ENCODE data around the gene CFAP74.

Gene CFAP74

DNA sequence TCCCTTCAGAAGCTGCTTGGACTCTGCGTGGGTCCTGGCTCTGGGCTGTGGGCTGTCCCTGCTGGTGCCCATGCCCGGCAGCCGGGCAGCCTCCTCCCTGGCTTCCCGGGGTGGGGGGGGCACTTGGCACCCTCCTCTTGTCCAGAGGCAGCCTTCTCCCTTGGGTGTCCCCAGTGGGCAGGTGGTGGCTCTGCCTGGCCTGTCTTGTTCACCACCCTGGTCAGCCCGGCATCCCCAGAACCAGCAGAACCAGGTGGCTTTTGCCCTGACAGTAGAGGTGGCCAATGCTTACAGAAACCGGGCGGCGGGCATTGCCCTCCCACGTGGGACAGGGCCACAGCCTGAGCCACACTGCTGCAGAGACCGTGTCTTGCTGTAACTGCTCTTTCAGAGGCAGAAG, 38.0 kb downstream of the CFAP74 start:
- peaks cover 5% of the 10 kb centered on the region for H3K27me3 ChIP-seq (ENCODE audit: control insufficient read depth, insufficient read depth, low read length)
- H3K4me3 ChIP-seq (ENCODE audit: low read length), result no peak overlapping the region
- no peak overlapping the region for H3K9ac ChIP-seq (ENCODE audit: low read length)
- no peaks in the 10 kb centered on the region for H3K36me3 ChIP-seq (ENCODE audit: control insufficient read depth, insufficient read depth, low read length)
- no peak overlapping the region for H3K27ac ChIP-seq (ENCODE audit: low read depth, low read length)
- no peaks in the 10 kb centered on the region for H3K4me1 ChIP-seq (ENCODE audit: control insufficient read depth, insufficient read depth, low read length)

DNA sequence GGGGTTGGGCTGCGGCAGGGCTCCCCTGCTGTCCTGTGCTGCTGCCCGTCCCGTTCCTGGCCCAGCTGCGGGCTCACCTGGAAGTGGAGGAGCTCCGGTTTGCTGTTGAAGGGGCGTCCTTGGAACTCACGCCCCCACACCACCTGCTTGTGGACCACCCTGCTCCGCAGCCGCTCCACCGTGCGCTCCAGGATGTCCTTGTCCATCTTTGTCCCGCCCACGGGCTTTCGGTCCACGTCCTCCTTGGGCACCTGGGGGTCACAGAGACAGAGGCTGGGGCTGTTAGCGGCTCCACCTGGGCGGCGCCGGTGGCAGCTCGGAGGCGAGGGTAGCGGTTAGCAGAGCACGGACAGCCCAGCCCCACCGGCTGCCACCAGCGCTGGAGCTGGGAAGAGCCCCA, 38.8 kb downstream of the CFAP74 start:
- H3K9ac ChIP-seq (ENCODE audit: low read length), result no peak overlapping the region
- no peak overlapping the region for H3K4me3 ChIP-seq (ENCODE audit: low read length)
- H3K36me3 ChIP-seq (ENCODE audit: control insufficient read depth, insufficient read depth, low read length), result no peaks in the 10 kb centered on the region
- H3K27ac ChIP-seq (ENCODE audit: low read depth, low read length), result no peak overlapping the region
- H3K4me1 ChIP-seq (ENCODE audit: control insufficient read depth, insufficient read depth, low read length), result no peaks in the 10 kb centered on the region
- H3K27me3 ChIP-seq (ENCODE audit: control insufficient read depth, insufficient read depth, low read length), result peaks cover 12% of the 10 kb centered on the region

DNA sequence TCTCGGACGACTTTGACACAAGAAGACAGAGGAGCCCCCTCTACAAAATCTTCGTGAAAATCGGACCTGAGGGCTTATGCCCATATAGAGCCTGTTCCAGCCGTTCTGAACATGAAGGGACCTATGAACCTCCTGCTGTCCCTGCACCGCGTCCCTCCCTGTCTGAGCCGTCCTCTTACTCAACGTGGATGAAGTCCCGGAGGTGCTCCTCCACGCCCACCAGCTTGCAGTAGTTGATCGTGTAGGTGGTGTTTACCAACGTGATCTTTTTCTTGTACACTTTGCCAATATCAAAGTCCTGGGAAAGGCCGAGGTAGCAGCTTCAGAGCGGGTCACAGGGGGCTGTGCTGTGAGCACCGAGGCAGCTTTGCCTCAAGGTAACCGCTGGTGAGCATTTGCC, 40.0 kb downstream of the CFAP74 start:
- H3K27ac ChIP-seq (ENCODE audit: low read depth, low read length), result no peak overlapping the region
- no peaks in the 10 kb centered on the region for H3K4me1 ChIP-seq (ENCODE audit: control insufficient read depth, insufficient read depth, low read length)
- H3K27me3 ChIP-seq (ENCODE audit: control insufficient read depth, insufficient read depth, low read length), result peaks cover 13% of the 10 kb centered on the region

DNA sequence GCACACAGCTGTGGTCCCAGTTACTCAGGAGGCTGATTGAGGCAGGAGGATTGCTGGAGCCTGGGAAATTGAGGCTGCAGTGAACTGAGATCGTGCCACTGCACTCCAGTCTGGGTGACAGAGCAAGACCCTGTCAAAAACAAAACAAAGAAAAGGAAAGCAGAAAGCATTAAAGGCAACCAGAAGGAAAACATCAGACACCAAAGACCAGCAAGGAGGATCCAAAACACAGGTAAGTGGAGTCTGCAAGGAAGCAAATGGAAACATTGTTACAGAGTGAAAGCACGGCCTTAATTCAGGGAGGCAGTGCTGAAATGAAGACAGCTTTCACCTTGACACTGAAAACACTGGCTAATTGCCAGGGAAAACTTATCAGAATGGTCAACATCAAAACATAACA, 40.8 kb downstream of the CFAP74 start:
- Histone ChIP-seq H3K27me3 (ENCODE audit: control insufficient read depth, insufficient read depth, low read length) (peaks cover 13% of the 10 kb centered on the region), H3K9ac (ENCODE audit: low read length) (no peak overlapping the region), H3K4me3 (ENCODE audit: low read length) (no peak overlapping the region), H3K27ac (ENCODE audit: low read depth, low read length) (no peak overlapping the region), H3K36me3 (ENCODE audit: control insufficient read depth, insufficient read depth, low read length) (no peaks in the 10 kb centered on the region), H3K4me1 (ENCODE audit: control insufficient read depth, insufficient read depth, low read length) (no peaks in the 10 kb centered on the region)

More for the DNA sequence above, 40.0 kb downstream of the CFAP74 start:
- H3K4me3 ChIP-seq (ENCODE audit: low read length), result no peak overlapping the region
- no peak overlapping the region for H3K9ac ChIP-seq (ENCODE audit: low read length)
- H3K36me3 ChIP-seq (ENCODE audit: control insufficient read depth, insufficient read depth, low read length), result no peaks in the 10 kb centered on the region

DNA sequence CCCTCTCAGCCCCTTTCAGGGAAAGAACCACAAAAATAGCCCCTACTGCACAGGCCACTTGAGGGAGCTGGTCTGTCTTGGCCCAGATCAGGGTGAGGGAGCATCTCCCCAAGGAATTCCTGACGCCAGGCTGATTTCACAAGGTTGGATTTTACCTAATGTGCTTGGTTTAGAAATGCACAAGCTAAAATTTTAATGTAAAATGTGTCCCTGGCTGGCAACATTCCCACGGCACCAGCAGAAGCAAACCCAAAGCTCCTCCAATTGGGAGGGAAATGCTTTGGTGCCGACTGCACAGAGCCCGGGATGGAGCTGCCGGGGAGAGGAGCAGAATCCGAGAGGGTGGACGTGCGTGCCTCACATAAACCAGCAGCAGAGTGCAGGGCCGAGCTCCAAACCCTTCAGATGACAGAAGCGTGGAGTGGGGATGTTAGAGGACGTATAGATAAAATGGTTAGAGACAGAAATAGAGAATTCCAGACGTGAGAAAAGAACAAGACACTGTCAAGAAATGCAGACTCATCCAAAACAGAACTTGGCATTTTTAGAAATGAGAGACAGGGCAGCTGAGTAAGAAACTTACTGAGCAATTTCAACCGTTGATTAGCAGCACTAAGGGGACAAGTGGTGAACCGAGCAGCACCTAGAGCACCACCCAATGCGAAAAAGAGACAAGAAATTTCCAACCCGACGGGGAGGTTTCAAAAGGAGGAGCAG, 42.9 kb downstream of the CFAP74 start:
- H3K36me3 ChIP-seq (ENCODE audit: control insufficient read depth, insufficient read depth, low read length), result no peaks in the 10 kb centered on the region
- no peak overlapping the region for H3K27ac ChIP-seq (ENCODE audit: low read depth, low read length)
- no peak overlapping the region for H3K9ac ChIP-seq (ENCODE audit: low read length)
- H3K27me3 ChIP-seq (ENCODE audit: control insufficient read depth, insufficient read depth, low read length), result peaks cover 13% of the 10 kb centered on the region
- H3K4me3 ChIP-seq (ENCODE audit: low read length), result no peak overlapping the region
- H3K4me1 ChIP-seq (ENCODE audit: control insufficient read depth, insufficient read depth, low read length), result no peaks in the 10 kb centered on the region

DNA sequence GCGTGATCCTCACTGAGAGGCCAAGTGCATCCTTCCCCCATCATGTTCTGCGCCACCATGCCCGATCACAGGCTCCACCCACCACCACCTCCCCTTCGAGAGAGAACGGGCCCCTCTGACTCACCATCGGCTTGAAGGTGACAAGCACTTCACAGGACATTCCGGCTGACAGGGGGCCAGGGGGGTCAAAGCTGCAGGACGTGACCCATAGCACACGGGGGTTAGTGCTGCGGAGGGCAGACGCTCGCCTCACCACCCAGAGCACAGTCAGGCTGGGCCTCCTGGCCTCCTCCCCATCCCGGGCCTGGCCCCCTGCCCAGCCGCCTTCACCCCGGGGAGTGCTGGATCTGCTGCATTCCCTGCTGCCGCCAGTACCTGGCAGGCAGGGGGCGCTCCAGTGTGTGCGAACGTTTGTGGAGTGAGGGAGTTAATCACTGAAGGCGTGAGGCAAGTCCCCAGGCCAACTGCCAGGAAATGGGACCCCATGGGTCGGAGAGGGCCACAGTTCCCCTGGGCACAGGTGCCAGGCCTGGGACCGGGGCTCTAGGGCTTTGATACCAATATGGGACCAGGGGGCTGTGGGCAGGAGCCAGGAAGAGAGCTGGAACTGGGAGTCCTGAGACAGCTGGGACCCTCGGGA, 43.6 kb downstream of the CFAP74 start:
- Histone ChIP-seq H3K27me3 (ENCODE audit: control insufficient read depth, insufficient read depth, low read length) (peaks cover 13% of the 10 kb centered on the region), H3K4me1 (ENCODE audit: control insufficient read depth, insufficient read depth, low read length) (no peaks in the 10 kb centered on the region), H3K27ac (ENCODE audit: low read depth, low read length) (no peak overlapping the region), H3K9ac (ENCODE audit: low read length) (no peak overlapping the region), H3K36me3 (ENCODE audit: control insufficient read depth, insufficient read depth, low read length) (no peaks in the 10 kb centered on the region), H3K4me3 (ENCODE audit: low read length) (no peak overlapping the region)

DNA sequence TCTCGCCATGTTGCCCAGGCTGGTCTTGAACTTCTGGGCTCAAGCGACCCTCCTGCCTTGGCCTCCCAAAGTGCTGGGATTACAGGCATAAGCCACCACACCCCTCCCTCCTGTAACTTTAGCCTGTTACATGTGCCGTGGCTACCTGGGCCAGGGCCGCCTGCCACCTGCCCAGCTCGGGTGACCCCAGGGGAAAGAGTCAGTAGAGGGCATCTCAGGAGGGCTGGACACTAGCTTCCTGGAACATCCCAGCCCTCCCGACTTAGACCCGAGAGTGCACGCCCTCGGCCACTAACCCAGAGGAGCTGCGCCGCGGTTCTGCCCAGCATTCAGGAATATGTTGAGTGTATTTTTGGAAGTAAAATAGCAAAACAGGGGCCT, 44.1 kb downstream of the CFAP74 start:
- H3K9ac ChIP-seq (ENCODE audit: low read length), result no peak overlapping the region
- H3K36me3 ChIP-seq (ENCODE audit: control insufficient read depth, insufficient read depth, low read length), result no peaks in the 10 kb centered on the region
- H3K4me1 ChIP-seq (ENCODE audit: control insufficient read depth, insufficient read depth, low read length), result no peaks in the 10 kb centered on the region
- H3K27me3 ChIP-seq (ENCODE audit: control insufficient read depth, insufficient read depth, low read length), result peaks cover 10% of the 10 kb centered on the region
- no peak overlapping the region for H3K27ac ChIP-seq (ENCODE audit: low read depth, low read length)
- H3K4me3 ChIP-seq (ENCODE audit: low read length), result no peak overlapping the region

- Histone ChIP-seq H3K9ac (ENCODE audit: low read length) (no peak overlapping the region), H3K4me1 (ENCODE audit: control insufficient read depth, insufficient read depth, low read length) (no peaks in the 10 kb centered on the region), H3K4me3 (ENCODE audit: low read length) (no peak overlapping the region), H3K27me3 (ENCODE audit: control insufficient read depth, insufficient read depth, low read length) (peaks cover 10% of the 10 kb centered on the region), H3K36me3 (ENCODE audit: control insufficient read depth, insufficient read depth, low read length) (no peaks in the 10 kb centered on the region), H3K27ac (ENCODE audit: low read depth, low read length) (no peak overlapping the region)
These were observed 45.5 kb downstream of the CFAP74 start for GRCh38 chr1:1958071-1958541.

- H3K27me3 ChIP-seq (ENCODE audit: control insufficient read depth, insufficient read depth, low read length), result peaks cover 10% of the 10 kb centered on the region
- no peak overlapping the region for H3K27ac ChIP-seq (ENCODE audit: low read depth, low read length)
- no peaks in the 10 kb centered on the region for H3K4me1 ChIP-seq (ENCODE audit: control insufficient read depth, insufficient read depth, low read length)
- no peak overlapping the region for H3K9ac ChIP-seq (ENCODE audit: low read length)
- no peaks in the 10 kb centered on the region for H3K36me3 ChIP-seq (ENCODE audit: control insufficient read depth, insufficient read depth, low read length)
- H3K4me3 ChIP-seq (ENCODE audit: low read length), result no peak overlapping the region
These were observed 46.0 kb downstream of the CFAP74 start for GRCh38 chr1:1957533-1957961.

- Histone ChIP-seq H3K27me3 (ENCODE audit: control insufficient read depth, insufficient read depth, low read length) (peaks cover 10% of the 10 kb centered on the region), H3K36me3 (ENCODE audit: control insufficient read depth, insufficient read depth, low read length) (no peaks in the 10 kb centered on the region), H3K27ac (ENCODE audit: low read depth, low read length) (no peak overlapping the region), H3K4me3 (ENCODE audit: low read length) (no peak overlapping the region), H3K9ac (ENCODE audit: low read length) (no peak overlapping the region), H3K4me1 (ENCODE audit: control insufficient read depth, insufficient read depth, low read length) (no peaks in the 10 kb centered on the region)
These were observed 46.7 kb downstream of the CFAP74 start for GRCh38 chr1:1956586-1957532.

GRCh38 chr1:1956101-1956500, 47.5 kb downstream of the CFAP74 start:
- Histone ChIP-seq H3K27me3 (ENCODE audit: control insufficient read depth, insufficient read depth, low read length) (peaks cover 10% of the 10 kb centered on the region), H3K9ac (ENCODE audit: low read length) (no peak overlapping the region), H3K36me3 (ENCODE audit: control insufficient read depth, insufficient read depth, low read length) (no peaks in the 10 kb centered on the region)

GRCh38 chr1:1955621-1956094, 47.9 kb downstream of the CFAP74 start:
- H3K4me1 ChIP-seq (ENCODE audit: control insufficient read depth, insufficient read depth, low read length), result no peaks in the 10 kb centered on the region
- H3K27ac ChIP-seq (ENCODE audit: low read depth, low read length), result no peak overlapping the region
- H3K27me3 ChIP-seq (ENCODE audit: control insufficient read depth, insufficient read depth, low read length), result peaks cover 9% of the 10 kb centered on the region
- no peak overlapping the region for H3K9ac ChIP-seq (ENCODE audit: low read length)
- no peaks in the 10 kb centered on the region for H3K36me3 ChIP-seq (ENCODE audit: control insufficient read depth, insufficient read depth, low read length)
- no peak overlapping the region for H3K4me3 ChIP-seq (ENCODE audit: low read length)

More at GRCh38 chr1:1956101-1956500, 47.5 kb downstream of the CFAP74 start:
- no peaks in the 10 kb centered on the region for H3K4me1 ChIP-seq (ENCODE audit: control insufficient read depth, insufficient read depth, low read length)
- H3K27ac ChIP-seq (ENCODE audit: low read depth, low read length), result no peak overlapping the region
- no peak overlapping the region for H3K4me3 ChIP-seq (ENCODE audit: low read length)

Data from rectal smooth muscle tissue (tissue), 1 donor.